Measurements from ENCODE around the gene PGLYRP4. TPM values are rescaled to one million over a fixed set of nuclear protein-coding genes. Genes with fewer than 3 reads are reported as not detected.
A peak's percentile ranks its signal among the peaks of the same experiment; 100 is the strongest.

The PGLYRP4 gene
- total RNA-seq (2012; rRNA removed), result not detected in 2 replicates
- polyA plus RNA-seq (2012; rRNA removed), result not detected in 2 replicates
- not detected in 2 replicates for polyA plus RNA-seq (2012; cell fraction: cytosol; rRNA removed)
- polyA plus RNA-seq (2012; cell fraction: nucleus; rRNA removed; ENCODE audit: low replicate concordance), result not detected in 2 replicates
- not detected for Bru-seq, nascent RNA
- not detected for BruChase-seq, experiment 1, labeled RNA remaining after a 6-hour chase
- BruChase-seq, experiment 2, labeled RNA remaining after a 2-hour chase, result percentile 5 among the genes with signal in this experiment
- long read RNA-seq, result 0 reads

GRCh38 chr1:153348511-153349362 lies at the start of gene PGLYRP4:
TSS of gene PGLYRP4 (minus strand) at chr1:153348841. CDS start at chr1:153347932, 909 bp downstream.
- Histone ChIP-seq H3K4me3 (ENCODE audit: insufficient read depth, low read depth, low read length) (no peak within 1 kb of the TSS), H3K4ac (ENCODE audit: low read depth, low read length) (no peak within 1 kb of the TSS), H3K4me2 (ENCODE audit: low read depth, low read length) (no peak within 1 kb of the TSS), H3K79me1 (ENCODE audit: low read depth in 1 of 2, low read length in 2 of 2) (no peaks in the 10 kb centered on the region), H3K23ac (ENCODE audit: low read depth, low read length) (no peak within 1 kb of the TSS), H2BK5ac (ENCODE audit: low read depth, low read length, poor library complexity, severe bottlenecking) (no peak within 1 kb of the TSS), H3K9me3 (ENCODE audit: control insufficient read depth, insufficient read depth, low read length) (no peaks in the 10 kb centered on the region), H2BK120ac (ENCODE audit: low read depth, low read length) (no peak within 1 kb of the TSS), H3K56ac (ENCODE audit: extremely low read depth, insufficient read depth, low read length) (no peak within 1 kb of the TSS), H3K14ac (replicated peaks; ENCODE audit: low read depth, low read length) (no peak within 1 kb of the TSS), H4K20me1 (ENCODE audit: insufficient read depth, low read length) (no peaks in the 10 kb centered on the region), H3K9ac (ENCODE audit: low read depth, low read length) (no peak within 1 kb of the TSS), H2AK5ac (ENCODE audit: low read depth, low read length) (no peak within 1 kb of the TSS), H2BK20ac (ENCODE audit: low read depth, low read length) (no peak within 1 kb of the TSS), H3K9me1 (ENCODE audit: insufficient read depth, low read length) (no peaks in the 10 kb centered on the region), H4K5ac (ENCODE audit: low read depth, low read length) (no peak within 1 kb of the TSS), H4K8ac (ENCODE audit: low read depth in 2 of 2, low read length in 2 of 2) (no peak within 1 kb of the TSS), H3K27ac (ENCODE audit: insufficient read depth, low read length) (no peak within 1 kb of the TSS), H3K36me3 (ENCODE audit: control insufficient read depth, insufficient read depth, low read length) (no peaks in the 10 kb centered on the region), H4K91ac (ENCODE audit: insufficient read depth, low read depth, low read length) (no peak within 1 kb of the TSS), H2AFZ (replicated peaks; ENCODE audit: low read length, poor library complexity) (no peak within 1 kb of the TSS), H2BK15ac (ENCODE audit: low read depth, low read length) (no peak within 1 kb of the TSS), H3K18ac (ENCODE audit: low read depth, low read length) (no peak within 1 kb of the TSS), H3K4me1 (ENCODE audit: control insufficient read depth, insufficient read depth, low read length) (no peaks in the 10 kb centered on the region), H2AK9ac (replicated peaks; ENCODE audit: low read depth, low read length, poor library complexity) (peak within 1 kb of the TSS; percentile 29), H3K27me3 (ENCODE audit: control insufficient read depth, insufficient read depth, low read length) (peaks cover 4% of the 10 kb centered on the region; the same call in 1 of the 2 replicates)
- BruUV-seq (replicated peaks), result no TSS peak
- WGBS, 2 experiments (ENCODE audit: extremely low coverage in 2 of 2, insufficient read length in 1 of 2), result 42% methylated on average over 4 of the region's 10 CpGs; no CpG with 5 or more reads in 1 of the 2 experiments
- 0 out of 2 replicates have a peak, but pooled peaks have one; percentile 24 for ATAC-seq (ENCODE audit: low read depth)
- intact Hi-C loops (cut with micrococcal nuclease), result no loop called here
- dilution Hi-C loops (cut with HindIII; ENCODE audit: low sequenced_read_pairs, unreplicated experiment), result no loop called here
- DNase-seq, result no peak
- ChIA-PET CTCF (no interaction called here), POLR2A (ENCODE audit: unreplicated experiment) (interaction anchor here (0.5 kb wide), 1 partner anchor 1356 kb away, joined by 4 read pairs; no protein-coding TSS in a partner anchor)
- in situ Hi-C loops (cut with MboI; ENCODE audit: low sequenced_read_pairs), result no loop called here
- TF ChIP-seq RFX5 (IDR thresholded peaks at IDR 0.05; ENCODE audit: low read depth, low read length) (no peak), SMC3 (IDR thresholded peaks at IDR 0.05; ENCODE audit: low read depth, low read length) (no peak), CHD1 (IDR thresholded peaks at IDR 0.05; ENCODE audit: low read depth, low read length) (no peak), POLR2A (IDR thresholded peaks at IDR 0.05; ENCODE audit: low read depth, low read length) (no peak), ELK1 (IDR thresholded peaks at IDR 0.05; ENCODE audit: borderline replicate concordance, low read depth, low read length) (no peak), MAZ (IDR thresholded peaks at IDR 0.05; ENCODE audit: borderline replicate concordance, low read depth, low read length) (no peak)
